Measurements from ENCODE around the gene OR51E1.

- no peak for TF ChIP-seq GATA2 (IDR thresholded peaks at IDR 0.05; ENCODE audit: low read depth, low read length)
- no peak for TF ChIP-seq GATA3 (IDR thresholded peaks at IDR 0.05; ENCODE audit: low read depth, low read length)
These were observed 7.6 kb upstream of the OR51E1 start for GRCh38 chr11:4636136-4636535.

All from SH-SY5Y (cell line).